ENCODE data around the gene AP1M1. TPM values are rescaled to one million over a fixed set of nuclear protein-coding genes. Genes with fewer than 3 reads are reported as not detected.
A peak's percentile ranks its signal among the peaks of the same experiment; 100 is the strongest.
"Not testable (repeated sequence)": the region's sequence is repeated elsewhere in the genome, so short reads cannot be mapped to it uniquely, and the experiment has no call there.

The AP1M1 gene
- total RNA-seq, 1 experiment from 2014 or later: 81.6 TPM

GRCh38 chr19:16178866-16179265 is 18.8 kb upstream of the AP1M1 start:
- in situ Hi-C loops (cut with HindIII; ENCODE audit: low pct_unique_long_range_greater_than_20kb, low sequenced_read_pairs); DNase-seq (ENCODE audit: low read depth): not testable (repeated sequence)

- in situ Hi-C loops (cut with HindIII; ENCODE audit: low pct_unique_long_range_greater_than_20kb, low sequenced_read_pairs): no loop called here
- DNase-seq (ENCODE audit: low read depth): peak; percentile 41
Observed at GRCh38 chr19:16180611-16181010, 17.1 kb upstream of the AP1M1 start.

GRCh38 chr19:16184665-16185122 is 13.0 kb upstream of the AP1M1 start:
- in situ Hi-C loops (cut with HindIII; ENCODE audit: low pct_unique_long_range_greater_than_20kb, low sequenced_read_pairs): no loop called here
- no peak for DNase-seq (ENCODE audit: low read depth)

GRCh38 chr19:16185123-16185767 is 12.5 kb upstream of the AP1M1 start, which contains the start of gene FAM32A:
FAM32A (plus strand) TSS chr19:16185410; CDS start chr19:16185443, 33 bp downstream.
- peak; percentile 98 for DNase-seq (ENCODE audit: low read depth)
- in situ Hi-C loops (cut with HindIII; ENCODE audit: low pct_unique_long_range_greater_than_20kb, low sequenced_read_pairs): no loop called here

GRCh38 chr19:16185768-16186123 is 12.0 kb upstream of the AP1M1 start:
- peak; percentile 42 for DNase-seq (ENCODE audit: low read depth)
- in situ Hi-C loops (cut with HindIII; ENCODE audit: low pct_unique_long_range_greater_than_20kb, low sequenced_read_pairs): no loop called here

- in situ Hi-C loops (cut with HindIII; ENCODE audit: low pct_unique_long_range_greater_than_20kb, low sequenced_read_pairs): no loop called here
Observed at GRCh38 chr19:16188521-16188920, 9.2 kb upstream of the AP1M1 start.

GRCh38 chr19:16190198-16190597 is 7.5 kb upstream of the AP1M1 start:
- in situ Hi-C loops (cut with HindIII; ENCODE audit: low pct_unique_long_range_greater_than_20kb, low sequenced_read_pairs): no loop called here
- no peak for DNase-seq (ENCODE audit: low read depth)

More at GRCh38 chr19:16188521-16188920, 9.2 kb upstream of the AP1M1 start:
- no peak for DNase-seq (ENCODE audit: low read depth)

- no peak for DNase-seq (ENCODE audit: low read depth)
- in situ Hi-C loops (cut with HindIII; ENCODE audit: low pct_unique_long_range_greater_than_20kb, low sequenced_read_pairs): no loop called here
Observed at GRCh38 chr19:16190736-16191135, 7.0 kb upstream of the AP1M1 start.

- in situ Hi-C loops (cut with HindIII; ENCODE audit: low pct_unique_long_range_greater_than_20kb, low sequenced_read_pairs): no loop called here
Observed at GRCh38 chr19:16191216-16191908, 6.3 kb upstream of the AP1M1 start.

GRCh38 chr19:16193466-16193865 is 4.2 kb upstream of the AP1M1 start:
- in situ Hi-C loops (cut with HindIII; ENCODE audit: low pct_unique_long_range_greater_than_20kb, low sequenced_read_pairs): no loop called here
- no peak for DNase-seq (ENCODE audit: low read depth)

More at GRCh38 chr19:16191216-16191908, 6.3 kb upstream of the AP1M1 start:
- no peak for DNase-seq (ENCODE audit: low read depth)

- no peak for DNase-seq (ENCODE audit: low read depth)
- in situ Hi-C loops (cut with HindIII; ENCODE audit: low pct_unique_long_range_greater_than_20kb, low sequenced_read_pairs): no loop called here
Observed at GRCh38 chr19:16197188-16197621, 506 bp upstream of the AP1M1 start.

- peak; percentile 19 for DNase-seq (ENCODE audit: low read depth)
- in situ Hi-C loops (cut with HindIII; ENCODE audit: low pct_unique_long_range_greater_than_20kb, low sequenced_read_pairs): no loop called here
Observed at GRCh38 chr19:16198370-16198651, 600 bp downstream of the AP1M1 start.

GRCh38 chr19:16199275-16199932 is 1.7 kb downstream of the AP1M1 start:
- in situ Hi-C loops (cut with HindIII; ENCODE audit: low pct_unique_long_range_greater_than_20kb, low sequenced_read_pairs): no loop called here
- no peak for DNase-seq (ENCODE audit: low read depth)

- no peak for DNase-seq (ENCODE audit: low read depth)
- in situ Hi-C loops (cut with HindIII; ENCODE audit: low pct_unique_long_range_greater_than_20kb, low sequenced_read_pairs): loop anchor here (25.0 kb wide), 1 partner anchor 162 kb away; no protein-coding TSS in a partner anchor
Observed at GRCh38 chr19:16200038-16201010, 2.6 kb downstream of the AP1M1 start.

- no peak for DNase-seq (ENCODE audit: low read depth)
- in situ Hi-C loops (cut with HindIII; ENCODE audit: low pct_unique_long_range_greater_than_20kb, low sequenced_read_pairs): loop anchor here (25.0 kb wide), 1 partner anchor 161 kb away; no protein-coding TSS in a partner anchor
Observed at GRCh38 chr19:16201011-16201391, 3.3 kb downstream of the AP1M1 start.

- in situ Hi-C loops (cut with HindIII; ENCODE audit: low pct_unique_long_range_greater_than_20kb, low sequenced_read_pairs): loop anchor here (25.0 kb wide), 1 partner anchor 160 kb away; no protein-coding TSS in a partner anchor
- no peak for DNase-seq (ENCODE audit: low read depth)
Observed at GRCh38 chr19:16202320-16203255, 4.9 kb downstream of the AP1M1 start.
